IPS-NIHi7 (cell line): ENCODE measurements around the gene GCG.

Experiments
- DNase-seq: peaks from one replicate; pipeline ENCODE4 v3.0.0; 2012; ENCODE audit warnings: mixed read lengths; ENCODE audit errors: extremely low spot score

The GCG gene

GRCh38 chr2:162152147-162152546 lies at the start of gene GCG:
TSS of gene GCG (minus strand) at chr2:162152247. CDS start at chr2:162149178, 3,069 bp downstream.
- no peak for DNase-seq

- no peak for DNase-seq
Observed at GRCh38 chr2:162200636-162201035, 48.6 kb upstream of the GCG start.

- DNase-seq = no peak
Observed at GRCh38 chr2:162199913-162200312, 47.9 kb upstream of the GCG start.

GRCh38 chr2:162198239-162198638 lies 46.2 kb upstream of the GCG start:
- DNase-seq = no peak

- DNase-seq = no peak
Observed at GRCh38 chr2:162197069-162197825, 45.2 kb upstream of the GCG start.

GRCh38 chr2:162196638-162197037 lies 44.6 kb upstream of the GCG start:
- no peak for DNase-seq

GRCh38 chr2:162188451-162188850 lies 36.4 kb upstream of the GCG start:
- DNase-seq = no peak

- no peak for DNase-seq
Observed at GRCh38 chr2:162185541-162186232, 33.6 kb upstream of the GCG start.

- DNase-seq = no peak
Observed at GRCh38 chr2:162184821-162185450, 32.9 kb upstream of the GCG start.

GRCh38 chr2:162184359-162184758 lies 32.3 kb upstream of the GCG start:
- DNase-seq = no peak

- no peak for DNase-seq
Observed at GRCh38 chr2:162182395-162182794, 30.3 kb upstream of the GCG start.

- DNase-seq = no peak
Observed at GRCh38 chr2:162177301-162177700, 25.3 kb upstream of the GCG start.

- DNase-seq = no peak
Observed at GRCh38 chr2:162175714-162176113, 23.7 kb upstream of the GCG start.

- DNase-seq = no peak
Observed at GRCh38 chr2:162174746-162175145, 22.7 kb upstream of the GCG start.

- no peak for DNase-seq
Observed at GRCh38 chr2:162172802-162173370, 20.8 kb upstream of the GCG start.

- no peak for DNase-seq
Observed at GRCh38 chr2:162166745-162167144, 14.7 kb upstream of the GCG start.

- no peak for DNase-seq
Observed at GRCh38 chr2:162166174-162166573, 14.1 kb upstream of the GCG start.

- no peak for DNase-seq
Observed at GRCh38 chr2:162164802-162165201, 12.8 kb upstream of the GCG start.

GRCh38 chr2:162159446-162159845 lies 7.4 kb upstream of the GCG start:
- no peak for DNase-seq

- DNase-seq = no peak
Observed at GRCh38 chr2:162156149-162156548, 4.1 kb upstream of the GCG start.

- DNase-seq = no peak
Observed at GRCh38 chr2:162155093-162155492, 3.0 kb upstream of the GCG start.

GRCh38 chr2:162153608-162154224 lies 1.7 kb upstream of the GCG start:
- peak; percentile 54 for DNase-seq
